HG02610 (cell line): ENCODE measurements around the gene ZNF770.
A peak's percentile ranks its signal among the peaks of the same experiment; 100 is the strongest.
"Not testable (repeated sequence)": the region's sequence is repeated elsewhere in the genome, so short reads cannot be mapped to it uniquely, and the experiment has no call there.

ENCODE experiments used
- ATAC-seq: cut with Tn5 transposase; IDR thresholded peaks from one replicate; pipeline ENCODE4 v1.9.1; 2021; ENCODE audit warnings: mild to moderate bottlenecking, moderate library complexity; ENCODE audit not compliant: unreplicated experiment

The ZNF770 gene

GRCh38 chr15:34976073-34976472, 12.0 kb downstream of the ZNF770 start:
- no peak for ATAC-seq

GRCh38 chr15:34973512-34973911, 14.6 kb downstream of the ZNF770 start:
- no peak for ATAC-seq

- not testable (repeated sequence) for ATAC-seq
Measured at GRCh38 chr15:34970098-34970643, 17.9 kb downstream of the ZNF770 start.

- ATAC-seq, result peak; percentile 99
Measured at GRCh38 chr15:34969340-34970097, 18.6 kb downstream of the ZNF770 start, which contains the start of gene AQR. AQR (minus strand) TSS chr15:34969742; CDS start chr15:34969613, 129 bp downstream.

- ATAC-seq, result no peak
Measured at GRCh38 chr15:34964277-34964676, 23.8 kb downstream of the ZNF770 start.

- ATAC-seq, result no peak
Measured at GRCh38 chr15:34953851-34954250, 34.2 kb downstream of the ZNF770 start.

GRCh38 chr15:34952481-34952880, 35.6 kb downstream of the ZNF770 start:
- ATAC-seq, result no peak

GRCh38 chr15:34951993-34952392, 36.1 kb downstream of the ZNF770 start:
- no peak for ATAC-seq

- no peak for ATAC-seq
Measured at GRCh38 chr15:34944936-34945335, 43.2 kb downstream of the ZNF770 start.

- ATAC-seq, result no peak
Measured at GRCh38 chr15:34943711-34944110, 44.4 kb downstream of the ZNF770 start.

GRCh38 chr15:34943264-34943663, 44.8 kb downstream of the ZNF770 start:
- not testable (repeated sequence) for ATAC-seq

- ATAC-seq, result no peak
Measured at GRCh38 chr15:34942363-34942762, 45.7 kb downstream of the ZNF770 start.

GRCh38 chr15:34941831-34942230, 46.3 kb downstream of the ZNF770 start:
- ATAC-seq, result no peak

- no peak for ATAC-seq
Measured at GRCh38 chr15:34941185-34941698, 46.8 kb downstream of the ZNF770 start.

- no peak for ATAC-seq
Measured at GRCh38 chr15:34933432-34933975, 54.6 kb downstream of the ZNF770 start.

- ATAC-seq, result not testable (repeated sequence)
Measured at GRCh38 chr15:34928349-34928748, 59.7 kb downstream of the ZNF770 start.
